K562 (cell line): ENCODE data around the gene CLDN14. TPM values are rescaled to one million over a fixed set of nuclear protein-coding genes. Genes with fewer than 3 reads are reported as not detected.

Source experiments
- ATF1 ChIP-seq, 2 experiments: fragments of 450-650 bp in 1 of 2; IDR thresholded peaks; 2 replicates each; pipeline ENCODE4 v1.6.1; 2016; ENCODE audit warnings: missing compliant biosample characterization in 1 of 2, missing genetic modification characterization in 1 of 2
- ATF7 ChIP-seq: fragments of 450-650 bp; IDR thresholded peaks from 2 replicates; pipeline ENCODE4 v1.7.1; 2014; ENCODE audit warnings: mild to moderate bottlenecking, moderate library complexity
- CEBPG ChIP-seq, 3 experiments: fragments of 200-800 bp in 1 of 3; sonication (Bioruptor generic) in 1 of 3; sonication (generic) in 1 of 3; formaldehyde crosslinking in 1 of 3; IDR thresholded peaks in 2 of 3; conservative IDR thresholded peaks in 1 of 3; 2 replicates each; pipeline versions ENCODE4 v1.6.1 to v1.8.0; 2016 to 2022; ENCODE audit warnings: missing compliant biosample characterization in 2 of 3, missing genetic modification characterization in 2 of 3, mild to moderate bottlenecking in 1 of 3, missing genetic modification reagents in 1 of 3
- CREB3L1 ChIP-seq: fragments of 450-650 bp; IDR thresholded peaks from 2 replicates; pipeline ENCODE4 v1.6.1; 2014; ENCODE audit warnings: low read depth, mild to moderate bottlenecking, moderate library complexity, borderline replicate concordance
- DDX20 ChIP-seq: fragments of 450-650 bp; IDR thresholded peaks from 2 replicates; pipeline ENCODE4 v1.6.1; 2016; ENCODE audit warnings: missing genetic modification characterization, low read depth, mild to moderate bottlenecking, missing compliant biosample characterization, moderate library complexity
- KHSRP ChIP-seq: fragments of 450-650 bp; IDR thresholded peaks from 2 replicates; pipeline ENCODE4 v1.6.1; 2017
- LARP7 ChIP-seq: fragments of 450-650 bp; IDR thresholded peaks from 2 replicates; pipeline ENCODE4 v1.6.1; 2016
- MEF2D ChIP-seq: conservative IDR thresholded peaks from 2 replicates; pipeline ENCODE4 v1.6.1; 2016; ENCODE audit warnings: low read depth, missing genetic modification characterization, missing compliant biosample characterization
- MYC ChIP-seq, 2 experiments: fragments of 250-450 bp in 1 of 2; sonication (Bioruptor Pico) in 1 of 2; IDR thresholded peaks; 2 replicates each; pipeline versions ENCODE4 v1.5.1 to v1.6.1; 2012 to 2021; ENCODE audit warnings: low read depth in 2 of 2, borderline replicate concordance in 1 of 2, improper control_type of control experiment in 1 of 2, low read length in 1 of 2, mild to moderate bottlenecking in 1 of 2, moderate library complexity in 1 of 2
- NBN ChIP-seq: fragments of 450-650 bp; IDR thresholded peaks from 2 replicates; pipeline ENCODE4 v1.6.1; 2016; ENCODE audit warnings: low read depth, mild to moderate bottlenecking
- NCOA2 ChIP-seq, 2 experiments: fragments of 450-650 bp; IDR thresholded peaks; 2 replicates each; pipeline ENCODE4 v1.6.1; 2018; ENCODE audit warnings: mild to moderate bottlenecking in 2 of 2, moderate library complexity in 1 of 2; ENCODE audit not compliant: partially characterized antibody in 2 of 2
- NFXL1 ChIP-seq: fragments of 450-650 bp; formaldehyde crosslinking; IDR thresholded peaks from 2 replicates; pipeline ENCODE4 v1.4.0; 2021; ENCODE audit warnings: mild to moderate bottlenecking
- RCOR1 ChIP-seq, 2 experiments: IDR thresholded peaks; 2 replicates each; pipeline ENCODE4 v1.6.1; 2012; ENCODE audit warnings: low read depth in 2 of 2, low read length in 2 of 2, borderline replicate concordance in 1 of 2, improper control_type of control experiment in 1 of 2
- SNAPC5 ChIP-seq: fragments of 250-450 bp; sonication (Bioruptor Pico); IDR thresholded peaks from 2 replicates; pipeline ENCODE4 v1.8.0; 2021; ENCODE audit warnings: moderate library complexity, mild to moderate bottlenecking, inconsistent platforms
- TCF3 ChIP-seq: sonication (generic); formaldehyde crosslinking; IDR thresholded peaks from 2 replicates; pipeline ENCODE4 v1.4.0; 2020; ENCODE audit warnings: mild to moderate bottlenecking, missing genetic modification reagents
- U2AF2 ChIP-seq: fragments of 200-400 bp; formaldehyde crosslinking; optimal IDR thresholded peaks from 2 replicates; pipeline ENCODE3; 2017; ENCODE audit warnings: low read depth, mild to moderate bottlenecking, low read length
- ZBTB2 ChIP-seq: fragments of 450-650 bp; IDR thresholded peaks from 2 replicates; pipeline ENCODE4 v1.6.1; 2016; ENCODE audit warnings: antibody characterized with exemption
- ZNF311 ChIP-seq: fragments of 250-450 bp; sonication (Bioruptor Pico); IDR thresholded peaks from 2 replicates; pipeline ENCODE4 v1.4.0; 2020; ENCODE audit warnings: mild to moderate bottlenecking, moderate library complexity
- ZNF592 ChIP-seq: fragments of 450-650 bp; IDR thresholded peaks from 2 replicates; pipeline ENCODE4 v1.6.1; 2017; ENCODE audit warnings: antibody characterized with exemption, mild to moderate bottlenecking
- ZSCAN32 ChIP-seq: fragments of 450-650 bp; formaldehyde crosslinking; IDR thresholded peaks from 2 replicates; pipeline ENCODE4 v1.4.0; 2020; ENCODE audit warnings: mild to moderate bottlenecking, moderate library complexity
- polyA plus RNA-seq, 8 experiments: library from polyadenylated mRNA; depleted of rRNA in 4 of 8; stranded (reverse) in 5 of 8; unstranded in 3 of 8; fragments of >200 nt; fragmentation: Nextera tagmentation in 2 of 8; fragmentation: Illumina TruSeq in 1 of 8; extraction: Ambion mirVana in 2 of 8; extraction: Trizol in 1 of 8; gene quantifications; 2 replicates each; pipeline versions ENCODE4 v1.2.1 to v1.2.3, GENCODE V29; 2011 to 2014; ENCODE audit warnings: inconsistent platforms in 1 of 8, missing spikeins in 1 of 8
- total RNA-seq, 7 experiments: library from RNA; depleted of rRNA in 6 of 7; stranded (reverse); fragments of >200 nt in 6 of 7; fragmentation: Illumina TruSeq in 2 of 7; extraction: Trizol in 2 of 7; gene quantifications; 2 replicates each; pipeline versions ENCODE4 v1.2.1 to v1.2.3, GENCODE V29; 2011 to 2021; ENCODE audit warnings: low replicate concordance in 1 of 7

CLDN14 gene
- total and polyA plus RNA-seq, 9 of the 15 experiments (the other 6 are each of a cell fraction or from before 2014, with no cell fraction given): not detected

- TF ChIP-seq NBN (no peak), ZNF311 (CRISPR knock-in tag) (no peak), ATF7 (no peak), KHSRP (no peak), LARP7 (no peak), U2AF2 (no peak), ZSCAN32 (CRISPR knock-in tag) (no peak), CEBPG (CRISPR knock-in tag; IDR thresholded peaks at IDR 0.05) (peak; percentile 26; the same call in 1 of the 2 replicates), CEBPG (tag; conservative IDR thresholded peaks at IDR 0.05 in 1 of 2, IDR thresholded peaks at IDR 0.05 in 1 of 2) (no peak), ATF1 (CRISPR knock-in tag; IDR thresholded peaks at IDR 0.05) (no peak), ATF1 (tag; IDR thresholded peaks at IDR 0.05) (no peak), CREB3L1 (peak; percentile 17; the same call in 1 of the 2 replicates), ZBTB2 (no peak), RCOR1 (IDR thresholded peaks at IDR 0.05; ENCODE audit: borderline replicate concordance in 1 of 2, low read depth in 2 of 2, low read length in 2 of 2) (no peak), SNAPC5 (CRISPR knock-in tag) (no peak), TCF3 (CRISPR knock-in tag) (no peak), NCOA2 (IDR thresholded peaks at IDR 0.05; ENCODE audit: partially characterized antibody in 2 of 2) (no peak), MEF2D (tag) (no peak), NFXL1 (CRISPR knock-in tag) (no peak), DDX20 (tag) (no peak), MYC (IDR thresholded peaks at IDR 0.05; ENCODE audit: low read depth, low read length) (0 out of 2 replicates have a peak, but pooled peaks have one; percentile 23), MYC (CRISPR knock-in tag; IDR thresholded peaks at IDR 0.05; ENCODE audit: borderline replicate concordance, low read depth) (no peak), ZNF592 (no peak)
These were observed 57.4 kb downstream of the CLDN14 start (continued) for GRCh38 chr21:36422279-36423098.
